Tibial nerve (tissue), 4 donors: ENCODE results near the gene ARSD.

ENCODE experiments used
- CTCF ChIP-seq, 5 experiments: fragments of 200-600 bp in 3 of 5; fragments of 450-650 bp in 2 of 5; sonication (generic) in 3 of 5; IDR thresholded peaks; one replicate each; pipeline ENCODE4 v1.5.1; 2016 to 2019; ENCODE audit warnings: antibody characterized with exemption in 5 of 5, mild to moderate bottlenecking in 3 of 5, moderate library complexity in 2 of 5
- EP300 ChIP-seq, 2 donors: sonication (generic); formaldehyde crosslinking; IDR thresholded peaks; one replicate each; pipeline ENCODE4 v1.6.1; 2017; ENCODE audit warnings: antibody characterized with exemption in 2 of 2, mild to moderate bottlenecking in 1 of 2
- POLR2A ChIP-seq, 2 donors: fragments of 450-650 bp; IDR thresholded peaks; one replicate each; pipeline ENCODE4 v1.6.1; 2017; ENCODE audit warnings: antibody characterized with exemption in 2 of 2, mild to moderate bottlenecking in 2 of 2, moderate library complexity in 2 of 2

- TF ChIP-seq CTCF (IDR thresholded peaks at IDR 0.05) (no peak), POLR2A (IDR thresholded peaks at IDR 0.05) (no peak), EP300 (IDR thresholded peaks at IDR 0.05) (no peak)
These were observed 25.8 kb downstream of the ARSD start for GRCh38 chrX:2903366-2903765.
